ENCODE measurements around the gene KCND1. TPM values are rescaled to one million over a fixed set of nuclear protein-coding genes. Genes with fewer than 3 reads are reported as not detected.

The KCND1 gene
- total RNA-seq, 1 donor from 2014 or later = 5.2 TPM

DNA sequence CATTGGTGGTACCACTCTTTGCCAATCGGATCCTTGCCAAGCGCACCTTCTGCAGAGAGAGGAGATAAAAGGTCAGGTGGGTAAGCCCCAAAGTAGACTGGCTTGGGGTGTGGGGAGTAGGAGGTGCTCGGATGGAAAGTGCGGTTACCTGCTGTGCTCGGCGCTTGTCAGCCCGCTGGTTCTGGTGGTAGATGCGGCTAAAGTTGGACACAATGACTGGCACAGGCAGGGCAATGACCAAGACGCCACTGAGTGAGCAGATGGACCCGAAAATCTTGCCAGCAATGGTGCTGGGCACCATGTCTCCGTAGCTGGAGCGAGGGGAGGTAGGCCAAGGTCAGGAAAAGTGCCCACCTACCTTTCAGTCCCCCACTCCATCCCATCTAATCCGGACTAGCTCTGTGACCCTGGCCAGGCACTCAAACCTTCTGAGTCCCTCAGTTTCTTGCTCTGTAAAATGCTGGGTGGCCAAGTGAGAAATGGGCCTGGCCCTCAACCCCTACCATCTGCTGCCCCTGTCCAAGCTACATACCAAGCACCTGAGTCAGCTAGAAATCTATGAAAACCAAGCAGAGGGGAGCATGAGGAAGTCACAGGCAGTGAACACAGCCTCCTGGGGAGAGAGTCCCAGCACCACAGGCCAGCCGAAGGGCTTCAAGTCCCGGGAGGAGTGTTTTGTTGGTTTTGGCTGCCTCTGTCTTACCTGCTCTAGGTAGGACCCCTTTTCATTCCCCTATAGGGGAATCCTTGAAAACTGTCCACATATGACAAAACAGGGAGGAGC, 4.7 kb downstream of the KCND1 start:
- H3K36me3 Mint-ChIP-seq (ENCODE audit: low read depth, unreplicated experiment) = peaks cover 2% of the 10 kb centered on the region
- FAIRE-seq (no peak), DNase-seq (ENCODE audit: low read depth) (peak; percentile 37)
- H3K27ac ChIP-seq (ENCODE audit: low read depth, low read length) = no peak overlapping the region
- TF ChIP-seq, protein P1, sequence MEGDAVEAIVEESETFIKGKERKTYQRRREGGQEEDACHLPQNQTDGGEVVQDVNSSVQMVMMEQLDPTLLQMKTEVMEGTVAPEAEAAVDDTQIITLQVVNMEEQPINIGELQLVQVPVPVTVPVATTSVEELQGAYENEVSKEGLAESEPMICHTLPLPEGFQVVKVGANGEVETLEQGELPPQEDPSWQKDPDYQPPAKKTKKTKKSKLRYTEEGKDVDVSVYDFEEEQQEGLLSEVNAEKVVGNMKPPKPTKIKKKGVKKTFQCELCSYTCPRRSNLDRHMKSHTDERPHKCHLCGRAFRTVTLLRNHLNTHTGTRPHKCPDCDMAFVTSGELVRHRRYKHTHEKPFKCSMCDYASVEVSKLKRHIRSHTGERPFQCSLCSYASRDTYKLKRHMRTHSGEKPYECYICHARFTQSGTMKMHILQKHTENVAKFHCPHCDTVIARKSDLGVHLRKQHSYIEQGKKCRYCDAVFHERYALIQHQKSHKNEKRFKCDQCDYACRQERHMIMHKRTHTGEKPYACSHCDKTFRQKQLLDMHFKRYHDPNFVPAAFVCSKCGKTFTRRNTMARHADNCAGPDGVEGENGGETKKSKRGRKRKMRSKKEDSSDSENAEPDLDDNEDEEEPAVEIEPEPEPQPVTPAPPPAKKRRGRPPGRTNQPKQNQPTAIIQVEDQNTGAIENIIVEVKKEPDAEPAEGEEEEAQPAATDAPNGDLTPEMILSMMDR (IDR thresholded peaks at IDR 0.05; ENCODE audit: insufficient read depth, low read depth, low read length) = no peak
- TF ChIP-seq EZH2 (IDR thresholded peaks at IDR 0.05; ENCODE audit: insufficient read depth, low read length) = no peak
- H3K9ac ChIP-seq (ENCODE audit: low read length) = peak overlapping the region; percentile 55
- peak overlapping the region; percentile 18 for H2AFZ ChIP-seq (ENCODE audit: low read depth, low read length)
- no peaks in the 10 kb centered on the region for H3K9me3 Mint-ChIP-seq (ENCODE audit: unreplicated experiment)
- H3K4me3 Mint-ChIP-seq (ENCODE audit: unreplicated experiment) = peak overlapping the region; percentile 10
- no peak overlapping the region for H3K4me3 ChIP-seq (ENCODE audit: insufficient read depth, low read depth, low read length)
- H3K27me3 Mint-ChIP-seq (ENCODE audit: low read depth, unreplicated experiment) = no peaks in the 10 kb centered on the region
- H3K9me3 ChIP-seq (ENCODE audit: insufficient read depth, low read depth, low read length) = no peaks in the 10 kb centered on the region
- no peaks in the 10 kb centered on the region for H3K27me3 ChIP-seq (ENCODE audit: insufficient read depth, low read length)
- no peaks in the 10 kb centered on the region for H3K79me2 ChIP-seq (ENCODE audit: insufficient read depth, low read length)
- peaks cover 5% of the 10 kb centered on the region for H3K4me1 Mint-ChIP-seq (ENCODE audit: low read depth, unreplicated experiment)
- H3K36me3 ChIP-seq (ENCODE audit: insufficient read depth, low read length) = no peaks in the 10 kb centered on the region
- peaks cover 13% of the 10 kb centered on the region for H3K4me1 ChIP-seq (ENCODE audit: insufficient read depth, low read length)
- peak overlapping the region; percentile 66 for H3K4me2 ChIP-seq (ENCODE audit: low read length)
- no peak overlapping the region for H3K27ac Mint-ChIP-seq (ENCODE audit: unreplicated experiment)
- H4K20me1 ChIP-seq (ENCODE audit: insufficient read depth, low read length) = no peaks in the 10 kb centered on the region

GRCh38 chrX:48965959-48966358, 5.7 kb downstream of the KCND1 start:
- H3K27ac Mint-ChIP-seq (ENCODE audit: unreplicated experiment) = no peak overlapping the region
- no peaks in the 10 kb centered on the region for H3K27me3 Mint-ChIP-seq (ENCODE audit: low read depth, unreplicated experiment)
- Histone ChIP-seq H4K20me1 (ENCODE audit: insufficient read depth, low read length) (no peaks in the 10 kb centered on the region), H3K27ac (ENCODE audit: low read depth, low read length) (no peak overlapping the region), H3K9ac (ENCODE audit: low read length) (no peak overlapping the region), H3K27me3 (ENCODE audit: insufficient read depth, low read length) (no peaks in the 10 kb centered on the region), H3K4me3 (ENCODE audit: insufficient read depth, low read depth, low read length) (no peak overlapping the region), H2AFZ (ENCODE audit: low read depth, low read length) (no peak overlapping the region), H3K4me1 (ENCODE audit: insufficient read depth, low read length) (peaks cover 13% of the 10 kb centered on the region), H3K79me2 (ENCODE audit: insufficient read depth, low read length) (no peaks in the 10 kb centered on the region), H3K4me2 (ENCODE audit: low read length) (no peak overlapping the region), H3K9me3 (ENCODE audit: insufficient read depth, low read depth, low read length) (no peaks in the 10 kb centered on the region), H3K36me3 (ENCODE audit: insufficient read depth, low read length) (no peaks in the 10 kb centered on the region)
- no peak for DNase-seq (ENCODE audit: low read depth)
- H3K4me3 Mint-ChIP-seq (ENCODE audit: unreplicated experiment) = no peak overlapping the region
- peaks cover 4% of the 10 kb centered on the region for H3K36me3 Mint-ChIP-seq (ENCODE audit: low read depth, unreplicated experiment)
- no peak for FAIRE-seq
- H3K4me1 Mint-ChIP-seq (ENCODE audit: low read depth, unreplicated experiment) = peaks cover 5% of the 10 kb centered on the region
- TF ChIP-seq EZH2 (IDR thresholded peaks at IDR 0.05; ENCODE audit: insufficient read depth, low read length) = no peak
- TF ChIP-seq, protein P1 (IDR thresholded peaks at IDR 0.05; ENCODE audit: insufficient read depth, low read depth, low read length) = no peak
- H3K9me3 Mint-ChIP-seq (ENCODE audit: unreplicated experiment) = no peaks in the 10 kb centered on the region

- Histone ChIP-seq H3K36me3 (ENCODE audit: insufficient read depth, low read length) (no peaks in the 10 kb centered on the region), H3K4me3 (ENCODE audit: insufficient read depth, low read depth, low read length) (no peak overlapping the region), H3K27ac (ENCODE audit: low read depth, low read length) (no peak overlapping the region), H3K4me2 (ENCODE audit: low read length) (no peak overlapping the region), H3K9ac (ENCODE audit: low read length) (no peak overlapping the region), H4K20me1 (ENCODE audit: insufficient read depth, low read length) (peaks cover 3% of the 10 kb centered on the region), H3K27me3 (ENCODE audit: insufficient read depth, low read length) (no peaks in the 10 kb centered on the region), H3K9me3 (ENCODE audit: insufficient read depth, low read depth, low read length) (no peaks in the 10 kb centered on the region), H2AFZ (ENCODE audit: low read depth, low read length) (no peak overlapping the region), H3K4me1 (ENCODE audit: insufficient read depth, low read length) (peaks cover 5% of the 10 kb centered on the region), H3K79me2 (ENCODE audit: insufficient read depth, low read length) (peaks cover 6% of the 10 kb centered on the region)
- no peaks in the 10 kb centered on the region for H3K4me1 Mint-ChIP-seq (ENCODE audit: low read depth, unreplicated experiment)
- DNase-seq (ENCODE audit: low read depth) = no peak
- TF ChIP-seq, protein P1 (IDR thresholded peaks at IDR 0.05; ENCODE audit: insufficient read depth, low read depth, low read length) = no peak
- TF ChIP-seq EZH2 (IDR thresholded peaks at IDR 0.05; ENCODE audit: insufficient read depth, low read length) = no peak
- no peak for FAIRE-seq
- no peaks in the 10 kb centered on the region for H3K27me3 Mint-ChIP-seq (ENCODE audit: low read depth, unreplicated experiment)
- H3K27ac Mint-ChIP-seq (ENCODE audit: unreplicated experiment) = no peak overlapping the region
- H3K4me3 Mint-ChIP-seq (ENCODE audit: unreplicated experiment) = no peak overlapping the region
- H3K9me3 Mint-ChIP-seq (ENCODE audit: unreplicated experiment) = no peaks in the 10 kb centered on the region
- H3K36me3 Mint-ChIP-seq (ENCODE audit: low read depth, unreplicated experiment) = peaks cover 4% of the 10 kb centered on the region
These were observed 10.0 kb downstream of the KCND1 start for GRCh38 chrX:48961585-48962091.
